HCT116 (cell line): ENCODE data around the gene ALDH1L1. TPM values are rescaled to one million over a fixed set of nuclear protein-coding genes. Genes with fewer than 3 reads are reported as not detected.

Source experiments
- ATAC-seq: fragments of 200-7000 bp; cut with Tn5 transposase; 2 replicates; pipeline ENCODE4 v1.9.1; 2020; ENCODE audit warnings: mild to moderate bottlenecking, moderate library complexity
- BruUV-seq: library from RNA; stranded (reverse); fragments of 400-500 nt; replicated peaks from 2 replicates; lab custom pipeline; 2021; lab: Mats Ljungman, UMichigan
- CTCF ChIA-PET: fragments of 300-600 bp; sonication (Branson Sonifier 250); formaldehyde crosslinking; loops from one replicate; lab custom pipeline; 2021; ENCODE audit warnings: antibody characterized with exemption; lab: Charles Lee
- POLR2A ChIA-PET: fragments of 300-600, 350-600 bp; sonication (Branson Sonifier 250); formaldehyde crosslinking; loops from one replicate; lab custom pipeline; 2021; ENCODE audit warnings: antibody characterized with exemption; lab: Charles Lee
- RAD21 ChIA-PET, 2 experiments: fragments of 300-600 bp; sonication (Branson Sonifier 250); formaldehyde crosslinking; loops; one replicate each; lab custom pipeline; 2023; ENCODE audit warnings: low total read pairs in 2 of 2; ENCODE audit not compliant: uncharacterized antibody in 2 of 2, unreplicated experiment in 2 of 2, low non-redundant PET in 1 of 2; lab: Charles Lee
- DNase-seq: peaks from one replicate; pipeline ENCODE4 v3.0.0-alpha.2; 2010; ENCODE audit warnings: low read depth, low spot score
- H2AFZ ChIP-seq: fragments of 200-600 bp; shearing (Covaris generic), sonication (generic); 2 replicates; pipeline ENCODE4 v1.6.1; 2017; ENCODE audit warnings: low read depth, mixed run types, mixed read lengths, antibody characterized with exemption, low read length; ENCODE audit not compliant: poor library complexity, severe bottlenecking
- H3K27ac ChIP-seq: 2 replicates; pipeline ENCODE4 v1.5.1; 2012; ENCODE audit warnings: low read depth, low read length
- H3K27me3 ChIP-seq: fragments of 200-600 bp; sonication (generic); 2 replicates; pipeline ENCODE4 v1.6.1; 2016; ENCODE audit warnings: mixed run types, low read length, mixed read lengths; ENCODE audit not compliant: insufficient read depth
- H3K36me3 ChIP-seq, 2 experiments: fragments of 200-500 bp in 1 of 2; fragments of 200-600 bp in 1 of 2; sonication (Bioruptor generic) in 1 of 2; sonication (generic) in 1 of 2; 2 replicates each; pipeline versions ENCODE4 v1.5.1 to v1.6.1; 2014 to 2016; ENCODE audit warnings: low read length in 2 of 2, inconsistent platforms in 1 of 2, mixed read lengths in 1 of 2, mixed run types in 1 of 2; ENCODE audit not compliant: insufficient read depth in 2 of 2, control insufficient read depth in 1 of 2
- H3K4me1 ChIP-seq, 2 experiments: fragments of 200-600 bp in 1 of 2; sonication (generic) in 1 of 2; 2 replicates each; pipeline versions ENCODE4 v1.5.1 to v1.6.1; 2012 to 2017; ENCODE audit warnings: low read length in 2 of 2, inconsistent platforms in 1 of 2, mild to moderate bottlenecking in 1 of 2, mixed read lengths in 1 of 2, mixed run types in 1 of 2, moderate library complexity in 1 of 2; ENCODE audit not compliant: insufficient read depth in 2 of 2, control insufficient read depth in 1 of 2
- H3K4me2 ChIP-seq: fragments of 200-600 bp; sonication (generic); 2 replicates; pipeline ENCODE4 v1.6.1; 2017; ENCODE audit warnings: mixed run types, low read length, mixed read lengths
- H3K4me3 ChIP-seq, 2 experiments: fragments of 200-600 bp in 1 of 2; sonication (generic) in 1 of 2; replicated peaks in 1 of 2; 2 replicates each; pipeline ENCODE4 v1.5.1; 2011 to 2016; ENCODE audit warnings: low read length in 2 of 2, control low read depth in 1 of 2, low read depth in 1 of 2, mild to moderate bottlenecking in 1 of 2, mixed read lengths in 1 of 2, mixed run types in 1 of 2
- H3K79me2 ChIP-seq: fragments of 200-600 bp; sonication (generic); 2 replicates; pipeline ENCODE4 v1.6.1; 2017; ENCODE audit warnings: mild to moderate bottlenecking, mixed run types, low read length, moderate library complexity, mixed read lengths; ENCODE audit not compliant: insufficient read depth
- H3K9ac ChIP-seq: fragments of 200-600 bp; sonication (generic); 2 replicates; pipeline ENCODE4 v1.6.1; 2016; ENCODE audit warnings: low read length, mixed read lengths
- H3K9me2 ChIP-seq: fragments of 200-600 bp; sonication (generic), shearing (Covaris generic); 2 replicates; pipeline ENCODE4 v1.6.1; 2017; ENCODE audit warnings: mixed run types, mild to moderate bottlenecking, moderate library complexity; ENCODE audit not compliant: insufficient read depth
- H3K9me3 ChIP-seq, 2 experiments: fragments of 200-500 bp in 1 of 2; fragments of 200-600 bp in 1 of 2; sonication (Bioruptor generic) in 1 of 2; sonication (generic) in 1 of 2; 2 replicates each; pipeline ENCODE4 v1.6.1; 2014 to 2017; ENCODE audit warnings: low read length in 2 of 2, mixed read lengths in 2 of 2, inconsistent platforms in 1 of 2, low read depth in 1 of 2, mild to moderate bottlenecking in 1 of 2, mixed run types in 1 of 2, moderate library complexity in 1 of 2; ENCODE audit not compliant: control insufficient read depth in 1 of 2, insufficient read depth in 1 of 2
- H4K20me1 ChIP-seq: fragments of 200-600 bp; sonication (generic), shearing (Covaris generic); 2 replicates; pipeline ENCODE4 v1.6.1; 2017; ENCODE audit warnings: mixed run types, mild to moderate bottlenecking, moderate library complexity; ENCODE audit not compliant: insufficient read depth
- CBX3 ChIP-seq: IDR thresholded peaks from 2 replicates; pipeline ENCODE4 v1.6.1; 2012; ENCODE audit warnings: low read depth
- CEBPB ChIP-seq: IDR thresholded peaks from 2 replicates; pipeline ENCODE4 v1.6.1; 2012; ENCODE audit warnings: low read depth
- EGR1 ChIP-seq: IDR thresholded peaks from 2 replicates; pipeline ENCODE4 v1.6.1; 2012; ENCODE audit warnings: low read depth
- FOSL1 ChIP-seq: IDR thresholded peaks from 2 replicates; pipeline ENCODE4 v1.6.1; 2012; ENCODE audit warnings: low read depth
- POLR2A ChIP-seq: IDR thresholded peaks from 2 replicates; pipeline ENCODE4 v1.7.0; 2011; ENCODE audit warnings: borderline replicate concordance; ENCODE audit not compliant: insufficient read depth, insufficient read length; ENCODE audit errors: extremely low read depth
- RAD21 ChIP-seq: IDR thresholded peaks from 2 replicates; pipeline ENCODE4 v1.6.1; 2012; ENCODE audit warnings: low read depth, mild to moderate bottlenecking
- SP1 ChIP-seq: IDR thresholded peaks from 2 replicates; pipeline ENCODE4 v1.6.1; 2012; ENCODE audit warnings: low read depth
- TCF7L2 ChIP-seq: IDR thresholded peaks from 2 replicates; pipeline ENCODE4 v1.7.0; 2011; ENCODE audit warnings: borderline replicate concordance, inconsistent platforms; ENCODE audit not compliant: insufficient read depth, insufficient read length; ENCODE audit errors: extremely low read depth
- YY1 ChIP-seq: IDR thresholded peaks from 2 replicates; pipeline ENCODE4 v1.6.1; 2011; ENCODE audit warnings: low read length, low read depth, moderate library complexity, mild to moderate bottlenecking; ENCODE audit not compliant: insufficient replicate concordance; ENCODE audit errors: extremely low read depth
- ZFX ChIP-seq: fragments of 450-650 bp; IDR thresholded peaks from 2 replicates; pipeline ENCODE4 v1.6.1; 2017
- ZNF274 ChIP-seq: fragments of 200-500 bp; sonication (Bioruptor generic); IDR thresholded peaks from 2 replicates; pipeline ENCODE4 v1.6.1; 2014; ENCODE audit warnings: mild to moderate bottlenecking, low read depth, low read length, inconsistent platforms
- intact Hi-C: fragments of 100-400 bp; cut with micrococcal nuclease; formaldehyde crosslinking; loops from 2 replicates; pipeline ENCODE4 v1.10.0; 2022
- total RNA-seq: library from RNA; stranded (reverse); gene quantifications from one replicate; pipeline ENCODE4 v1.2.1, GENCODE V29; 2021; ENCODE audit not compliant: unreplicated experiment

The ALDH1L1 gene
- total RNA-seq, 1 experiment from 2014 or later: 0.81 TPM

DNA sequence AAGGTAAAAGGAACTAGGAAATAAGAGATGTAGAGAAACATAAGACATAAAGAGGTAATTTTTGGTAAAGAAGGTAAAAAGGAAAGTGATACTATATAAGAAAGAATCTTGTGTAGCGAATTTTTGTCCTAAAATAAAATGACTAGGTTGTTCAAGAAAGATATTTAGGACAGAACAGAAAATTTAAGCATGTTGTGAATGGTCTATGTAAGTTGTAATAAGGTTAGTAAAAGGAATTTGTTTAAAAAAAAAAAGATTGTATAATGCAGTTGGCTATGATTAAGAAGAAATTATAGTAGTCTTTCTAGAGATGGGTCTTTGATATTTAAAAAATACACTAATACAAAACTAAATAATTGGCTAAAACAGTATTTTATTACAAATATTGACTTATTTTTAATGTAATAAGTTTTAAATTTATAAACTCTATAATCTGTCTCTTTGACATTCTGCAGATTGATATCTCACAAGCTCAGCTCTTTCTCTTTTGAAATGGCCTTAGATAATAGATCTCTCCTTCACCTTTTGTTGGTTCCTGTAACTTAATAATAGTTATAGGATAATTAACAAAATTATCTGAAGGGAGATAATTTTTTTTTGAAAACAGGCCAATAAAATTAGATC is 92.7 kb downstream of the ALDH1L1 start:
- CTCF ChIA-PET: no interaction called here
- H3K79me2 ChIP-seq: peaks cover 6% of the 10 kb centered on the region; the same call in 1 of the 2 replicates
- H3K36me3 ChIP-seq: 0 out of 4 replicates have a peak, but pooled peaks cover 0 to 4% of the 10 kb centered on the region in 2 experiments
- H2AFZ ChIP-seq: no peak overlapping the region
- RAD21 ChIA-PET: no interaction called here
- BruUV-seq: no TSS peak
- H4K20me1 ChIP-seq: no peaks in the 10 kb centered on the region
- DNase-seq (no peak), ATAC-seq (no peak)
- no peaks in the 10 kb centered on the region for H3K9me2 ChIP-seq
- no peak overlapping the region for H3K4me2 ChIP-seq
- H3K4me3 ChIP-seq: no peak overlapping the region
- no peak for TF ChIP-seq CEBPB
- TF ChIP-seq CBX3: peak; percentile 22; the same call in 1 of the 2 replicates
- TF ChIP-seq TCF7L2: no peak
- H3K9me3 ChIP-seq: no peaks in the 10 kb centered on the region; a peak in 2 of 4 replicates
- intact Hi-C loops: no loop called here
- peaks cover 4 to 18% of the 10 kb centered on the region in 2 experiments; a peak in 3 of 4 replicates for H3K4me1 ChIP-seq
- H3K27me3 ChIP-seq: no peaks in the 10 kb centered on the region
- H3K9ac ChIP-seq: no peak overlapping the region
- no peak overlapping the region for H3K27ac ChIP-seq
- POLR2A ChIA-PET: no interaction called here

DNA sequence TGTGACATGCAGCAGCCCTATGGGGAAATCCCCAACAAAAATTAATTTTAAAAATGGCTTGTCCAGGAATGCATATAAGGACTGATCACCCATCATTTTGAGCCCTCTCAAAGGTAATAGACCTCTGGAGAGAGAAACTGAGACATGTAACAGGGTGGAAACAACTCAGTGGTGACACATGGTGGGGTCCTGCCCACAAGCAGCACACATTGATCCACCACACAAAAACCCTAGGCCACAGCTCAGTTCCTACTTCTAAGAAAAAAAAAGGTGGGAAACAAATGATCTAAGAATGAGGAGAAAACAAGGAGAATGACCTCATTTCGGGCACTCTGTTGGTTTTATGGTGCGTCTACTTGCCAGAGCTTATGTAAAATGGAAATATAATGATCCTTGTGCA is 94.5 kb downstream of the ALDH1L1 start:
- no TSS peak for BruUV-seq
- peaks cover 14 to 35% of the 10 kb centered on the region in 2 experiments for H3K4me1 ChIP-seq
- DNase-seq (no peak), ATAC-seq (no peak)
- no peak overlapping the region for H2AFZ ChIP-seq
- CTCF ChIA-PET: no interaction called here
- H3K36me3 ChIP-seq: 0 out of 4 replicates have a peak, but pooled peaks cover 0 to 4% of the 10 kb centered on the region in 2 experiments
- POLR2A ChIA-PET: no interaction called here
- no peak overlapping the region for H3K27ac ChIP-seq
- H3K9me2 ChIP-seq: no peaks in the 10 kb centered on the region
- no peak overlapping the region for H3K9ac ChIP-seq
- TF ChIP-seq SP1 (no peak), EGR1 (no peak), RAD21 (no peak), CBX3 (no peak), TCF7L2 (no peak), ZFX (no peak), POLR2A (no peak), FOSL1 (no peak), ZNF274 (no peak), YY1 (no peak)
- H3K9me3 ChIP-seq: no peaks in the 10 kb centered on the region; a peak in 2 of 4 replicates
- H3K4me2 ChIP-seq: no peak overlapping the region
- no peaks in the 10 kb centered on the region for H4K20me1 ChIP-seq
- peaks cover 10% of the 10 kb centered on the region; the same call in 1 of the 2 replicates for H3K79me2 ChIP-seq
- RAD21 ChIA-PET: no interaction called here
- no peaks in the 10 kb centered on the region for H3K27me3 ChIP-seq
- no peak overlapping the region for H3K4me3 ChIP-seq
- intact Hi-C loops: no loop called here
